ENCODE results near the gene MRPL55. TPM values are rescaled to one million over a fixed set of nuclear protein-coding genes. Genes with fewer than 3 reads are reported as not detected.

The MRPL55 gene
- polyA plus RNA-seq, 3 donors: 99.8 to 277 (median 104) TPM

GRCh38 chr1:228125185-228125584 lies 16.1 kb upstream of the MRPL55 start:
- Histone ChIP-seq H3K9me3 (replicated peaks in 1 of 2; ENCODE audit: control insufficient read depth in 1 of 2, insufficient read depth in 1 of 2, low read length in 2 of 2) (no peaks in the 10 kb centered on the region), H2AFZ (ENCODE audit: insufficient read depth, low read depth, low read length, poor library complexity, severe bottlenecking) (no peak overlapping the region), H3K4me3 (replicated peaks in 1 of 3; ENCODE audit: low read depth in 2 of 3, low read length in 3 of 3) (no peak overlapping the region), H3K4me1 (ENCODE audit: control insufficient read depth in 1 of 2, insufficient read depth in 2 of 2, low read length in 2 of 2) (peaks cover 4 to 8% of the 10 kb centered on the region in 2 donors), H4K20me1 (ENCODE audit: insufficient read depth, low read length) (no peaks in the 10 kb centered on the region), H3K27ac (ENCODE audit: low read depth in 1 of 2, low read length in 2 of 2) (no peak overlapping the region), H3K9ac (ENCODE audit: insufficient read depth, low read length, poor library complexity, severe bottlenecking) (no peak overlapping the region), H3K4me2 (replicated peaks; ENCODE audit: extremely low read depth, low read length, poor library complexity, severe bottlenecking) (no peak overlapping the region), H3K79me2 (ENCODE audit: insufficient read depth, low read length) (no peaks in the 10 kb centered on the region), H3K27me3 (ENCODE audit: control insufficient read depth in 2 of 2, insufficient read depth in 2 of 2, low read length in 2 of 2) (no peaks in the 10 kb centered on the region), H3K36me3 (replicated peaks in 1 of 2; ENCODE audit: control insufficient read depth in 1 of 2, insufficient read depth in 2 of 2, low read length in 2 of 2) (no peaks in the 10 kb centered on the region)
- 84% methylated on average over 5 of the region's 5 CpGs for WGBS (ENCODE audit: insufficient coverage)
- peaks cover 10 to 18% (median 16%) of the 10 kb centered on the region in 3 donors for H3K27me3 Mint-ChIP-seq (ENCODE audit: low read depth in 3 of 3)
- H3K4me3 Mint-ChIP-seq: no peak overlapping the region
- no peaks in the 10 kb centered on the region for H3K36me3 Mint-ChIP-seq
- intact Hi-C loops (cut with micrococcal nuclease): no loop called here
- peak overlapping the region in 1 of 7 donors; percentile 15 for H3K27ac Mint-ChIP-seq
- DNase-seq: no peak
- TF ChIP-seq CTCF (IDR thresholded peaks at IDR 0.05): no peak
- H3K9me3 Mint-ChIP-seq: no peaks in the 10 kb centered on the region
- H3K4me1 Mint-ChIP-seq: peaks cover 8% of the 10 kb centered on the region

DNA sequence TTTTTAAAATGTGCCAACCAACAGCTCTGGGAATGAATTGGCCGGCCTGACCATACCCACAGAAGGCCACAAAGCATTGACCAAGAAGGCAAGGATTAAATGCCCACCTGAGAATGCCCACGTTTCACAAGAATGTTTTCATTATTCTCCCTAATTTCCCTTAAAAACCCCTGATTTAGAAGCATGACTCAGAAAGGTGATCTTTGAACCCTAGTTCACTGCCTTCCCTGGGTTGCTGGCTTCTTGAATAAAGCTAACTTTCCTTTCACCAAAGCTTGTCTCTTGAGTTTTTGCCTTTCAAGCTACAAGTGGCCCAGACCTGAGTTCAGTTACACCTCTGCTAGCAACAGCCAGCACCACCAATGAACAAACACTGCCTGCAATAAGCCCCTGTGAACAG lies 14.4 kb upstream of the MRPL55 start:
- peaks cover 0 to 5% (median 3%) of the 10 kb centered on the region in 7 donors for H3K9me3 Mint-ChIP-seq
- peaks cover 8% of the 10 kb centered on the region for H3K4me1 Mint-ChIP-seq
- intact Hi-C loops (cut with micrococcal nuclease): loop anchor here in 1 of 2 donors (5.0 kb wide), 1 partner anchor 46 kb away; no protein-coding TSS in a partner anchor
- Histone ChIP-seq H3K79me2 (ENCODE audit: insufficient read depth, low read length) (no peaks in the 10 kb centered on the region), H2AFZ (ENCODE audit: insufficient read depth, low read depth, low read length, poor library complexity, severe bottlenecking) (no peak overlapping the region), H3K9ac (ENCODE audit: insufficient read depth, low read length, poor library complexity, severe bottlenecking) (no peak overlapping the region), H3K4me2 (replicated peaks; ENCODE audit: extremely low read depth, low read length, poor library complexity, severe bottlenecking) (no peak overlapping the region), H3K4me1 (ENCODE audit: control insufficient read depth in 1 of 2, insufficient read depth in 2 of 2, low read length in 2 of 2) (peaks cover 4 to 8% of the 10 kb centered on the region in 2 donors), H3K36me3 (replicated peaks in 1 of 2; ENCODE audit: control insufficient read depth in 1 of 2, insufficient read depth in 2 of 2, low read length in 2 of 2) (no peaks in the 10 kb centered on the region), H4K20me1 (ENCODE audit: insufficient read depth, low read length) (no peaks in the 10 kb centered on the region), H3K27ac (ENCODE audit: low read depth in 1 of 2, low read length in 2 of 2) (no peak overlapping the region), H3K27me3 (ENCODE audit: control insufficient read depth in 2 of 2, insufficient read depth in 2 of 2, low read length in 2 of 2) (no peaks in the 10 kb centered on the region), H3K9me3 (replicated peaks in 1 of 2; ENCODE audit: control insufficient read depth in 1 of 2, insufficient read depth in 1 of 2, low read length in 2 of 2) (peaks cover 0 to 3% of the 10 kb centered on the region in 2 donors), H3K4me3 (replicated peaks in 1 of 3; ENCODE audit: low read depth in 2 of 3, low read length in 3 of 3) (no peak overlapping the region)
- no peaks in the 10 kb centered on the region for H3K36me3 Mint-ChIP-seq
- H3K27me3 Mint-ChIP-seq (ENCODE audit: low read depth in 3 of 3): peaks cover 10 to 16% (median 14%) of the 10 kb centered on the region in 3 donors
- no peak overlapping the region for H3K27ac Mint-ChIP-seq
- TF ChIP-seq CTCF (IDR thresholded peaks at IDR 0.05): no peak
- no peak for DNase-seq
- WGBS (ENCODE audit: insufficient coverage): 100% methylated on average over 2 of the region's 2 CpGs
- no peak overlapping the region for H3K4me3 Mint-ChIP-seq

Data from CD14-positive monocyte (primary cell).